D721Med (cell line): ENCODE data around the gene KCNAB2.

Experiments used
- DNase-seq: peaks from one replicate; pipeline ENCODE4 v3.0.0; 2011; ENCODE audit warnings: low spot score; ENCODE audit not compliant: insufficient read length
- FAIRE-seq: peaks from 2 replicates; lab custom pipeline; 2011; peaks lifted over from hg19 to GRCh38; lab: Jason Lieb, UNC
- TF ChIP-seq, protein P1 (sequence below): IDR thresholded peaks from 2 replicates; pipeline ENCODE4 v1.5.1; 2012; ENCODE audit warnings: mild to moderate bottlenecking, control low read depth; ENCODE audit not compliant: insufficient read depth; ENCODE audit errors: missing control alignments

KCNAB2 gene

GRCh38 chr1:6113745-6114144 is 68.1 kb downstream of the KCNAB2 start:
- no peak for FAIRE-seq
- TF ChIP-seq, protein P1, sequence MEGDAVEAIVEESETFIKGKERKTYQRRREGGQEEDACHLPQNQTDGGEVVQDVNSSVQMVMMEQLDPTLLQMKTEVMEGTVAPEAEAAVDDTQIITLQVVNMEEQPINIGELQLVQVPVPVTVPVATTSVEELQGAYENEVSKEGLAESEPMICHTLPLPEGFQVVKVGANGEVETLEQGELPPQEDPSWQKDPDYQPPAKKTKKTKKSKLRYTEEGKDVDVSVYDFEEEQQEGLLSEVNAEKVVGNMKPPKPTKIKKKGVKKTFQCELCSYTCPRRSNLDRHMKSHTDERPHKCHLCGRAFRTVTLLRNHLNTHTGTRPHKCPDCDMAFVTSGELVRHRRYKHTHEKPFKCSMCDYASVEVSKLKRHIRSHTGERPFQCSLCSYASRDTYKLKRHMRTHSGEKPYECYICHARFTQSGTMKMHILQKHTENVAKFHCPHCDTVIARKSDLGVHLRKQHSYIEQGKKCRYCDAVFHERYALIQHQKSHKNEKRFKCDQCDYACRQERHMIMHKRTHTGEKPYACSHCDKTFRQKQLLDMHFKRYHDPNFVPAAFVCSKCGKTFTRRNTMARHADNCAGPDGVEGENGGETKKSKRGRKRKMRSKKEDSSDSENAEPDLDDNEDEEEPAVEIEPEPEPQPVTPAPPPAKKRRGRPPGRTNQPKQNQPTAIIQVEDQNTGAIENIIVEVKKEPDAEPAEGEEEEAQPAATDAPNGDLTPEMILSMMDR: no peak
- no peak for DNase-seq

DNA sequence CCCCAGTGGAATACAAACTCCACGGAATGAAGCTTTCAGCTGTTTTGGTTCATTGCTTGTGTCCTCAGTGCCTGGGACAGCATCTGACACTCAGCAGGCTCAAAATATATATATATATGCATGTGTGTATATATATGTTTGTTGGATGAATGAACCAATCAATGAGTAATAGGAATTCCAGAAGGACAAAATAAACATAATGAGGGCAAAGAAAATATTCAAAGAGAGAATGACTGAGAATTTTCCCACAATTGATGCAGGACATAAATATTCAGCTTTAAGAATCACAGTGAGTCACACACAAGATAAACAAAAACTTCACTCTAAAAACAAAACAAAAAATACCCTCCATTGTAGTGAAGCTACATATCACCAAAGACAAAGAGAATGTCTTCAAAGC is 70.4 kb downstream of the KCNAB2 start:
- TF ChIP-seq, protein P1: no peak
- DNase-seq: no peak
- no peak for FAIRE-seq

- no peak for FAIRE-seq
- no peak for DNase-seq
- TF ChIP-seq, protein P1: no peak
These were observed 71.4 kb downstream of the KCNAB2 start for GRCh38 chr1:6117064-6117463.

DNA sequence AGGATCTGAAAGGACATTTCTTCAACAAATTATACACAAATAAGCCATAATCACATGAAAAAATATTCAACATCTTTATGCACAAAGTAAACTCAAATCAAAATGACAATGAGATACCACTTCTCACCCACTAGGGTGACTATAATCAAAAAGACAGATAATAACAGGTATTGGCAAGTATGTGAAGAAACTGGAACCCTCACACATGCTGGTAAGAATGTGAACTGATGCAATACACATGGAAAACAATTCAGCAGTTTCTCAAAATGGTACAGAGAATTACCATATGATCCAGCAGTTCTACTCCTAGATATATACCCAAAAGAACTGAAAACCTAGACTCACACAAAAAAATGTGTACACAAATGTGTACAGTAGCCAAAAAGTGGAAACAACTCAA is 71.9 kb downstream of the KCNAB2 start:
- no peak for FAIRE-seq
- DNase-seq: no peak
- TF ChIP-seq, protein P1: no peak

DNA sequence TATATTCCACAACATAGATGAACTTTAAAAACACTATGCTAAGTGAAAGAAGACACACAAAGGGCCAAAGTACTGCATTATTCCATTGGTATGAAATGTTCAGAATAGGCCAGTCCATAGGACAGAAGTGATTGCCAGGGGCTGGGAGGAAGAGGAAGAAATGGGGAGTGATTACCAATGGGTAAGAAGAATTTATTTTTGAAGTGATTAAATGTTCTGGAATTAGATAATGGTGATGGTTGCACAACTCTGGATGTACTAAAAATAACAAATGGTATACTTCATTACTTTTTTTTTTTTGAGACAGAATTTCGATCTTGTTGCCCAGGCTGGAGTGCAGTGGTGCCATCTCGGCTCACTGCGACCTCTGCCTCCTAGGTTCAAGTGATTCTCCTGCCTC is 72.7 kb downstream of the KCNAB2 start:
- FAIRE-seq (no peak), DNase-seq (no peak)
- TF ChIP-seq, protein P1: no peak

GRCh38 chr1:6121021-6121421 is 75.3 kb downstream of the KCNAB2 start:
- no peak for DNase-seq
- TF ChIP-seq, protein P1: no peak

DNA sequence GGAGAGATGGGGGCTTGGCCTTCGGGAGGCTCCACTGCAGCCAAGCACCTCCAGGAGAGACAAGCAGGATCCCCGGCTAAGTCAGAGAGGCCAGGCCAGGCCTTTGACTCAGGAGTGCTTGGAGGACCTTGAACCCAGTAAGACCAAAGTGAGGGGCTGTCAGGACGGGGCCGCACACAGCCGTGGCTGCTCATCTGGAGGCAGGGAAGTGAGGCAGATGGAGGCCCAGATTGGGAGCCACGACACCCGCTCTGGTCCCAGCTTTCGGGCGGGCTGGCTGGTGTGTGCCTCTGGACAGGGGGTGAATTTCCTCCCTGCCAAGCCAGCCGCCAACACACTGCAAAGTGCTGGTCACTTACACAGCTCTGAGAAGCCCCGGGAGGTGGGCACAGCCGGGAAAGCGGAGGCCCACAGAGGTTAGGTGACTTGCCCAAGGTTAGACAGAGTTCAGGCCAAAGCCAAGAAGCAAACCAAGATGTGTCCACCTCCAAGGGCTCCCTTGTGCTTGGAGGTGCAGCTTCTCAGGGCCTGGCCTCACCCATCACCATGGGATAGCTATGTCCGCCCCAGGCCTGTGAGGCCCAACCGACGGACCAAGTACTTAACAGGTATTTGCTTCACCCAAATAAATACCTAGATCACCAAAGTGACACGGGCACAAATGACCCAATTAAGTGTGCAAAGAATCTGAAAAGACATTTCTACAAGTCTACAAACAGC is 76.1 kb downstream of the KCNAB2 start:
- TF ChIP-seq, protein P1: no peak
- DNase-seq: no peak
- FAIRE-seq: no peak

More at GRCh38 chr1:6121021-6121421, 75.3 kb downstream of the KCNAB2 start:
- no peak for FAIRE-seq
